ENCODE results near the gene KRTAP20-1.

The KRTAP20-1 gene

GRCh38 chr21:30616125-30616524 is at the start of gene KRTAP20-1:
Gene KRTAP20-1 (plus strand): TSS chr21:30616425. CDS start chr21:30616455, 30 bp downstream.
- DNase-seq (ENCODE audit: low spot score), result no peak

GRCh38 chr21:30567617-30568016 is 48.6 kb upstream of the KRTAP20-1 start:
- DNase-seq (ENCODE audit: low spot score), result no peak

- DNase-seq (ENCODE audit: low spot score), result no peak
Observed at GRCh38 chr21:30577766-30578165, 38.5 kb upstream of the KRTAP20-1 start.

- no peak for DNase-seq (ENCODE audit: low spot score)
Observed at GRCh38 chr21:30579346-30579745, 36.9 kb upstream of the KRTAP20-1 start.

GRCh38 chr21:30580132-30580531 is 36.1 kb upstream of the KRTAP20-1 start:
- no peak for DNase-seq (ENCODE audit: low spot score)

- no peak for DNase-seq (ENCODE audit: low spot score)
Observed at GRCh38 chr21:30582870-30583269, 33.4 kb upstream of the KRTAP20-1 start.

GRCh38 chr21:30590297-30590696 is 25.9 kb upstream of the KRTAP20-1 start, which contains the start of gene KRTAP22-2:
Gene KRTAP22-2 (minus strand): TSS chr21:30590397.
- DNase-seq (ENCODE audit: low spot score), result no peak

GRCh38 chr21:30592140-30592539 is 24.1 kb upstream of the KRTAP20-1 start, which contains the start of gene KRTAP6-3:
Gene KRTAP6-3 (plus strand): TSS chr21:30592440. CDS start chr21:30592446, 6 bp downstream.
- DNase-seq (ENCODE audit: low spot score), result no peak

- no peak for DNase-seq (ENCODE audit: low spot score)
Observed at GRCh38 chr21:30598802-30599201, 17.4 kb upstream of the KRTAP20-1 start, which contains the start of gene KRTAP6-2. Gene KRTAP6-2 (minus strand): TSS chr21:30598902. CDS start chr21:30598874, 28 bp downstream.

- DNase-seq (ENCODE audit: low spot score), result no peak
Observed at GRCh38 chr21:30600787-30601186, 15.4 kb upstream of the KRTAP20-1 start, which contains the start of gene KRTAP22-1. Gene KRTAP22-1 (plus strand): TSS chr21:30601087.

- DNase-seq (ENCODE audit: low spot score), result no peak
Observed at GRCh38 chr21:30605968-30606367, 10.3 kb upstream of the KRTAP20-1 start.

- DNase-seq (ENCODE audit: low spot score), result no peak
Observed at GRCh38 chr21:30612132-30612531, 4.1 kb upstream of the KRTAP20-1 start.

- no peak for DNase-seq (ENCODE audit: low spot score)
Observed at GRCh38 chr21:30613836-30614235, 2.4 kb upstream of the KRTAP20-1 start, which contains the start of gene KRTAP6-1. Gene KRTAP6-1 (minus strand): TSS chr21:30613930. CDS start chr21:30613904, 26 bp downstream.

- DNase-seq (ENCODE audit: low spot score), result no peak
Observed at GRCh38 chr21:30615199-30615598, 1.0 kb upstream of the KRTAP20-1 start.

GRCh38 chr21:30620080-30620479 is 3.9 kb downstream of the KRTAP20-1 start:
- DNase-seq (ENCODE audit: low spot score), result no peak

GRCh38 chr21:30620522-30620921 is 4.3 kb downstream of the KRTAP20-1 start, which contains the start of gene KRTAP20-4:
Gene KRTAP20-4 (plus strand): TSS chr21:30620627.
- DNase-seq (ENCODE audit: low spot score), result no peak

GRCh38 chr21:30623362-30623761 is 7.1 kb downstream of the KRTAP20-1 start:
- DNase-seq (ENCODE audit: low spot score), result no peak

GRCh38 chr21:30625449-30626165 is 9.4 kb downstream of the KRTAP20-1 start:
- DNase-seq (ENCODE audit: low spot score), result no peak

- DNase-seq (ENCODE audit: low spot score), result no peak
Observed at GRCh38 chr21:30628109-30628508, 11.9 kb downstream of the KRTAP20-1 start.

- DNase-seq (ENCODE audit: low spot score), result no peak
Observed at GRCh38 chr21:30629200-30629599, 13.0 kb downstream of the KRTAP20-1 start.

GRCh38 chr21:30634906-30635305 is 18.7 kb downstream of the KRTAP20-1 start, which contains the start of gene KRTAP20-2:
Gene KRTAP20-2 (plus strand): TSS chr21:30635206. CDS start chr21:30635264, 58 bp downstream.
- DNase-seq (ENCODE audit: low spot score), result no peak

GRCh38 chr21:30638686-30639085 is 22.5 kb downstream of the KRTAP20-1 start:
- no peak for DNase-seq (ENCODE audit: low spot score)

- no peak for DNase-seq (ENCODE audit: low spot score)
Observed at GRCh38 chr21:30642564-30642963, 26.3 kb downstream of the KRTAP20-1 start, which contains the start of gene KRTAP20-3. Gene KRTAP20-3 (plus strand): TSS chr21:30642864.
